Ishikawa (cell line): ENCODE measurements around the gene PCBD2.

Experiments
- CREB1 ChIP-seq: IDR thresholded peaks from 2 replicates; pipeline ENCODE4 v1.6.1; 2012; ENCODE audit warnings: low read depth
- YY1 ChIP-seq: IDR thresholded peaks from 2 replicates; pipeline ENCODE4 v1.6.1; 2012; ENCODE audit warnings: low read depth
- ZBTB7A ChIP-seq: IDR thresholded peaks from 2 replicates; pipeline ENCODE4 v1.6.1; 2012; ENCODE audit warnings: low read depth
- TF ChIP-seq, protein P1 (sequence below): IDR thresholded peaks from 2 replicates; pipeline ENCODE4 v1.6.1; 2012

DNA sequence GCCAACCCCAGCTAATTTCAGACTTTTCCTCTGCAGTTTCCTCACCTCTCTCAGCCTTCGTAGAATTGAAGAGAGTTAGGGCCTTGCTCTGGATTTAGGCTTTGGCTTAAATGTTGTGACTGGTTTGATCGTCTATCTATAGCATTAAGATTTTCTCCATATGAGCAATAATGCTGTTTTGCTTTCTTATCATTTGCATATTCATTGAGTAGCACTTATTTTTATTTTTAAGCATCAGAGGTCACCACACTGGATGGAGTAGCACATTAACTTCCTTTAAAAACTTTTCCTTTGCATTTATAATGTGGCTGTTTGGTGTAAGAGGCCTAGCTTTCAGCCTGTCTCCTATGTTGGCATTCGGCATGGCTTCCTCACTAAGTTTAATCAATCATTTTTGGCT, 12.6 kb upstream of the PCBD2 start:
- TF ChIP-seq, protein P1, sequence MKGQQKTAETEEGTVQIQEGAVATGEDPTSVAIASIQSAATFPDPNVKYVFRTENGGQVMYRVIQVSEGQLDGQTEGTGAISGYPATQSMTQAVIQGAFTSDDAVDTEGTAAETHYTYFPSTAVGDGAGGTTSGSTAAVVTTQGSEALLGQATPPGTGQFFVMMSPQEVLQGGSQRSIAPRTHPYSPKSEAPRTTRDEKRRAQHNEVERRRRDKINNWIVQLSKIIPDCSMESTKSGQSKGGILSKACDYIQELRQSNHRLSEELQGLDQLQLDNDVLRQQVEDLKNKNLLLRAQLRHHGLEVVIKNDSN = no peak
- TF ChIP-seq CREB1 (no peak), YY1 (no peak), ZBTB7A (no peak)
